Mucosa of gallbladder (tissue), 1 donor: Measurements from ENCODE around the gene TP73. TPM values are rescaled to one million over a fixed set of nuclear protein-coding genes. Genes with fewer than 3 reads are reported as not detected.

Experiments used
- DNase-seq: peaks from one replicate; pipeline ENCODE4 v3.0.0-alpha.2; 2020; ENCODE audit warnings: low spot score
- total RNA-seq: library from RNA; stranded (reverse); gene quantifications from one replicate; pipeline ENCODE4 v1.2.1, GENCODE V29; 2021
- donor health status: DM: no; HTN: no; CAD: no.

Gene TP73
- total RNA-seq, 1 donor from 2014 or later, result 0.17 TPM

GRCh38 chr1:3727825-3728776 lies 75.8 kb downstream of the TP73 start:
- DNase-seq, result no peak

- DNase-seq, result no peak
Observed at GRCh38 chr1:3729594-3730542, 77.6 kb downstream of the TP73 start.

- DNase-seq, result no peak
Observed at GRCh38 chr1:3730543-3731247, 78.4 kb downstream of the TP73 start.

GRCh38 chr1:3731583-3732433 lies 79.5 kb downstream of the TP73 start:
- no peak for DNase-seq

- DNase-seq, result no peak
Observed at GRCh38 chr1:3732434-3733093, 80.2 kb downstream of the TP73 start.

GRCh38 chr1:3733094-3733882 lies 81.0 kb downstream of the TP73 start:
- DNase-seq, result no peak

GRCh38 chr1:3733883-3734589 lies 81.7 kb downstream of the TP73 start:
- no peak for DNase-seq

DNA sequence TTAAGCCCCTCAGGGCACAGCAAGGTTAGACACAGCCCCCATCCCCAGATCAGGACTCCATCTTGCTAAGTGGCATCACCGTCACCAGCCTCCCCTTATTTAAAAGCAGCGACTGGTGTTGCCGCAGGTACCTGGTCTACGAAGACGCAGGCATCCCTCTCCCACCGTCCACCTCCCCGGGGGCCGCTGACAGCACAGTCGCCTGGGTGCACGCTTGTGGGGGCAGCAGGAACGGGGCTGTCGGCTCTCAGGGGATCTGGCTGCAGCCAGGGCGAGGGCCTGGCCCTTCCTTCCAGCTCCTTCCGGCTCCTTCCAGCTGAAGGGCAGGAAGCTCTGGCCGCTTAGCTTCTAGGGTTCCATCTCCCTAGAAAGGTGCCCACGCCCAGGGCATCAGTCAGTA lies 82.3 kb downstream of the TP73 start:
- DNase-seq, result no peak

GRCh38 chr1:3735027-3735681 lies 82.8 kb downstream of the TP73 start:
- DNase-seq, result no peak

GRCh38 chr1:3735688-3736087 lies 83.4 kb downstream of the TP73 start:
- DNase-seq, result no peak

- DNase-seq, result no peak
Observed at GRCh38 chr1:3736131-3736561, 83.8 kb downstream of the TP73 start.

GRCh38 chr1:3736708-3737107 lies 84.4 kb downstream of the TP73 start:
- DNase-seq, result no peak

DNA sequence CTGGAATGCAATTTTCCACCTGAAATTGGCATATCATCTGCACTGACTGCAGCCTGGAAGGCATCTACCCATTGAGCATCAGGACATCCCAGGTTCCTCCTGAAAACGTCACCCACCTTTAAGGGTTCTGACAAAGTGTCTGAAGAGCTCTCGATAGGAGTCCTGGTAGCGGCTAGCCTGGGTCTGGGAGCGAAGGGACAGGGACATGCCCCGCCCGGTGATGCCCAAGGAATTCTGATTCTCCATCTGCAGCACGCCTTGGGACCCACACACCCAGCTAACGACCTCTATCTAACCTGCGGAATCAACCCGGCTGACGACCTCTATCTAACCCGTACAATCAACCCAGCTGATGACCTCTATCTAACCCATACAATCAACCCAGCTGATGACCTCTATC lies 86.6 kb downstream of the TP73 start:
- no peak for DNase-seq

DNA sequence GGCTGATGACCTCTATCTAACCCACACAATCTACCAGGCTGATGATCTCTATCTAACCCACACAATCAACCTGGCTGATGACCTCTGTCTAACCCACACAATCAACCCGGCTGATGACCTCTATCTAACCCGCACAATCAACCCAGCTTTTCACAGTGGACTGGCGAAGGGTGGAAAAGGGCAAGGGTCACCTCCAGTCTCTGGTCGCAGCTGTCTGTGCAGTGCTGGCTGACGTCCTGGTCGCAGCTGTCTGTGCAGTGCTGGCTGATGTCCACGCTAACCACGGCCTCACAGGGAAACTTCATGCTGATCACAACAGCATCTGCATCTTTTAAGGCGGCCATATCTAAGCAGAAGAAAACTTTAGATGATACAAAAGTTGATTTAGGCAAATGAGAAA lies 87.7 kb downstream of the TP73 start:
- no peak for DNase-seq

GRCh38 chr1:3740752-3741151 lies 88.4 kb downstream of the TP73 start:
- DNase-seq, result no peak

GRCh38 chr1:3741566-3742438 lies 89.5 kb downstream of the TP73 start:
- DNase-seq, result no peak
